ENCODE results near the gene TULP4. TPM values are rescaled to one million over a fixed set of nuclear protein-coding genes. Genes with fewer than 3 reads are reported as not detected.

The TULP4 gene
- total and polyA plus RNA-seq, 7 donors: 2.4 to 142 (median 98.7) TPM

GRCh38 chr6:158279615-158280014, 32.6 kb upstream of the TULP4 start:
- TF ChIP-seq POLR2AphosphoS5 (IDR thresholded peaks at IDR 0.05): peak in 3 of 4 donors; percentile 57 to 76 (median 57)
- peak in 1 of 4 donors; percentile 53 for TF ChIP-seq EP300 (IDR thresholded peaks at IDR 0.05)
- no peak for TF ChIP-seq POLR2A (IDR thresholded peaks at IDR 0.05)
- Histone ChIP-seq H3K4me3 (peak overlapping the region in 1 of 4 donors; percentile 9), H3K27ac (peak overlapping the region in 2 of 4 donors; percentile 40 to 51), H3K4me1 (peaks cover 0 to 22% (median 10%) of the 10 kb centered on the region in 4 donors), H3K36me3 (no peaks in the 10 kb centered on the region), H3K9me3 (no peaks in the 10 kb centered on the region), H3K27me3 (no peaks in the 10 kb centered on the region)
- DNase-seq: no peak
- WGBS, 2 donors: 88 to 92% methylated on average over 13 of the region's 13 CpGs
- intact Hi-C loops (cut with DNase I): no loop called here

DNA sequence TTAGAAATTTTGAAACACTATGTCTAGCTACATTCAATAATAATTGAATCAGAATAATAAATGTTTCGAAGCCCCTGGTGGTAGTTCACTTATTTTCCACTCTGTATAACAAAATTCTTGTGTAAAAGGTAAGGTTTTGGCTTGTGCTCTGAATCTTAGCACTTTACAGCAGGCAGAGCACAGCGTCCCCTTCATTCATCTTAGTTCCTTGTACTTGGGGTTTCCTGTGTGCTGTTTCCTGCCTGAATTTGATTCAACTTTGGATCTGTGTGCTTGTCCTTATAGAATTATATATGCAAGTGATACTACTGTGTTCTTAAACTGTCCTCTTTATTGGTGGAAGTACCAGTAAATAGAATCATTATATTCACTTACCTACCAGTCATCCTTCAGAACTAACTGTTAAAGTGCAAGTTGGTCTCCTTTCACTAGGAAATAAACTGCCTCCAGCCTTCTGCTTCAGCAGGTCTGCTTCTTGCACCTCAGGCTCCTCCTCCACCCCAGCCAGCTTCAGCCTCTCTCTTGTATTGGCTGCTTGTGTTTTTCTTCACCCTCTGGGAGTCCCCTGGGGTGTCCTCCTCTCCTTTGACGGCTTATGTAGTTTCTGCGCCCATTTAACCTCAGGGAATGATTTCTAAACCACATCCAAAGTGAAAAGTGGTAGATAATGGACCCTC, 28.8 kb upstream of the TULP4 start:
- DNase-seq: no peak
- H3K9me3 ChIP-seq: no peaks in the 10 kb centered on the region
- peaks cover 0 to 52% (median 34%) of the 10 kb centered on the region in 4 donors for H3K4me1 ChIP-seq
- TF ChIP-seq POLR2AphosphoS5 (IDR thresholded peaks at IDR 0.05) (no peak), POLR2A (IDR thresholded peaks at IDR 0.05) (no peak), EP300 (IDR thresholded peaks at IDR 0.05) (no peak), CTCF (IDR thresholded peaks at IDR 0.05) (no peak)
- H3K36me3 ChIP-seq: no peaks in the 10 kb centered on the region
- intact Hi-C loops (cut with DNase I): loop anchor here (2.0 kb wide), 1 partner anchor 51 kb away; no protein-coding TSS in a partner anchor
- WGBS, 2 donors: 62 to 80% methylated on average over 4 of the region's 4 CpGs
- H3K27ac ChIP-seq: peak overlapping the region; percentile 29 to 77 (median 62)
- H3K27me3 ChIP-seq: no peaks in the 10 kb centered on the region
- no peak overlapping the region for H3K4me3 ChIP-seq

DNA sequence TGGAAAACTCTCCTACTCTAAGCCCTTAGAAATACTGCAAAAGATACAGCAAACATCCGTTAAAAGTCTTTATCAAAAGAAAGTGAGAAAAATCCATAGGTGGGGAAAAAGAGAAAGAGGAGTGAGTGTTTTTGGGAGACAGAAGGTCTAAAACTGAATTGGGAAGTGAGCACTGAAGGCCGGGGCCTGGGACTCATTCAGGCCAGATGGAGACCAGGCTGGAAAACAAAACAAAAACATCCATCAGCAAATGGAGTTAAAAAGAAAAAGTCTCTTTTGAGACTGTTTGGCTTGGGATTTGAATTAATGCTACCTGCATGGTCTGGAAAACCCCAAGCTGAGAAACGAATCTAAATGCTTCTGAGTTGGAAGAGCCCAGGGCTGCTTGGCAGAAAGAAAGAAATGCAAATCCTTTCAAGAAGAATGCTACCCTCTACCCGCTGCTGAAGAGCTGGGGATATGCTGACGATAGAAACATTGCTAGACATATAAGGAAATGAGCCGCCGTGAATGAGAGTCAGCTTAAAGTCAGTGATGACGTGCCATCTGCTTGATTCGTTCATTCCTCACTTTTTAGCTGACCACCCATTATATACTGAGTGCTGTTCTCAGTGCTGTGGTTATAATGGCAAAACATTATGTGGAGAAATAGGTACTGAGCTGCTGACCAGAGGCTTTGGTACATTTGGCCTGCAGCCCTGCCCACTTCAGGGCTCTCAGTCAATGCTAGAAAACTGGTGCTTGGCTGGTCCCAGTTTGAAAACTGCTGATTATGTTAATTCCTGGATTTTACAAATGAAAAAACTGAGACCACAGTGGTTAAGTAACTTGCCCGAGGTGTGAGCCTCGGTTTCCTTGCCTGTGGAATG, 28.0 kb upstream of the TULP4 start:
- peak overlapping the region; percentile 29 to 77 (median 62) for H3K27ac ChIP-seq
- WGBS, 2 donors: 75 to 82% methylated on average over 11 of the region's 11 CpGs
- intact Hi-C loops (cut with DNase I): no loop called here
- peaks cover 0 to 52% (median 34%) of the 10 kb centered on the region in 4 donors for H3K4me1 ChIP-seq
- no peak for DNase-seq
- peak overlapping the region in 1 of 4 donors; percentile 2 for H3K4me3 ChIP-seq
- H3K36me3 ChIP-seq: no peaks in the 10 kb centered on the region
- H3K9me3 ChIP-seq: no peaks in the 10 kb centered on the region
- TF ChIP-seq POLR2A (IDR thresholded peaks at IDR 0.05) (no peak), POLR2AphosphoS5 (IDR thresholded peaks at IDR 0.05) (peak in 1 of 4 donors; percentile 20)
- no peaks in the 10 kb centered on the region for H3K27me3 ChIP-seq

GRCh38 chr6:158284876-158285655, 27.2 kb upstream of the TULP4 start:
- Histone ChIP-seq H3K9me3 (no peaks in the 10 kb centered on the region), H3K36me3 (no peaks in the 10 kb centered on the region), H3K4me3 (no peak overlapping the region), H3K4me1 (peaks cover 0 to 47% (median 34%) of the 10 kb centered on the region in 4 donors), H3K27me3 (no peaks in the 10 kb centered on the region), H3K27ac (peak overlapping the region; percentile 29 to 77 (median 62))
- intact Hi-C loops (cut with DNase I): no loop called here
- no peak for TF ChIP-seq CTCF (IDR thresholded peaks at IDR 0.05)
- no peak for TF ChIP-seq POLR2A (IDR thresholded peaks at IDR 0.05)
- no peak for TF ChIP-seq EP300 (IDR thresholded peaks at IDR 0.05)
- TF ChIP-seq POLR2AphosphoS5 (IDR thresholded peaks at IDR 0.05): no peak
- no peak for DNase-seq
- 87 to 89% methylated on average over 6 of the region's 6 CpGs for WGBS, 2 donors

- Histone ChIP-seq H3K4me1 (peaks cover 0 to 42% (median 34%) of the 10 kb centered on the region in 4 donors), H3K4me3 (no peak overlapping the region), H3K27me3 (no peaks in the 10 kb centered on the region), H3K36me3 (no peaks in the 10 kb centered on the region), H3K27ac (peak overlapping the region in 3 of 4 donors; percentile 13 to 77 (median 74)), H3K9me3 (no peaks in the 10 kb centered on the region)
- intact Hi-C loops (cut with DNase I): no loop called here
- no peak for DNase-seq
- 61 to 74% methylated on average over 5 of the region's 5 CpGs for WGBS, 2 donors
- TF ChIP-seq EP300 (IDR thresholded peaks at IDR 0.05) (no peak), POLR2A (IDR thresholded peaks at IDR 0.05) (no peak), POLR2AphosphoS5 (IDR thresholded peaks at IDR 0.05) (no peak), CTCF (IDR thresholded peaks at IDR 0.05) (no peak)
Observed at GRCh38 chr6:158285656-158286021, 26.6 kb upstream of the TULP4 start.

Data from sigmoid colon (tissue), 7 donors.